Stimulated activated naive B cell treated with anti-CD40 and anti-IgM and Interleukin-4, amounts not matched to agents 10 μg/mL and 1 μg/mL and 100 μg/mL, for 72 hours (primary cell): ENCODE measurements around the gene ZBTB7B.
A peak's percentile ranks its signal among the peaks of the same experiment; 100 is the strongest.

Experiments
- ATAC-seq, 2 donors: fragments of 150-1000 bp; cut with Tn5 transposase; replicated peaks; 2 replicates each; pipeline ENCODE4 v1.10.0; 2021; ENCODE audit warnings: moderate library complexity in 1 of 2
- DNase-seq: peaks from one replicate; pipeline ENCODE4 v3.0.0; 2021
- H3K27ac Mint-ChIP-seq: one replicate; pipeline ENCODE4 v1.8.0; 2022; ENCODE audit warnings: mild to moderate bottlenecking, mixed read lengths
- H3K27me3 Mint-ChIP-seq, 2 donors: one replicate each; pipeline ENCODE4 v1.8.0; 2022; ENCODE audit warnings: mixed read lengths in 2 of 2
- H3K36me3 Mint-ChIP-seq, 2 donors: one replicate each; pipeline ENCODE4 v1.8.0; 2022; ENCODE audit warnings: mixed read lengths in 2 of 2, mild to moderate bottlenecking in 1 of 2
- H3K4me1 Mint-ChIP-seq, 2 donors: one replicate each; pipeline ENCODE4 v1.8.0; 2022; ENCODE audit warnings: mixed read lengths in 2 of 2, mild to moderate bottlenecking in 1 of 2
- H3K4me3 Mint-ChIP-seq, 2 donors: one replicate each; pipeline ENCODE4 v1.8.0; 2022; ENCODE audit warnings: mild to moderate bottlenecking in 2 of 2, mixed read lengths in 2 of 2, moderate library complexity in 1 of 2
- H3K9me3 Mint-ChIP-seq, 2 donors: one replicate each; pipeline ENCODE4 v1.8.0; 2022; ENCODE audit warnings: mixed read lengths in 2 of 2, mild to moderate bottlenecking in 1 of 2

Gene ZBTB7B

DNA sequence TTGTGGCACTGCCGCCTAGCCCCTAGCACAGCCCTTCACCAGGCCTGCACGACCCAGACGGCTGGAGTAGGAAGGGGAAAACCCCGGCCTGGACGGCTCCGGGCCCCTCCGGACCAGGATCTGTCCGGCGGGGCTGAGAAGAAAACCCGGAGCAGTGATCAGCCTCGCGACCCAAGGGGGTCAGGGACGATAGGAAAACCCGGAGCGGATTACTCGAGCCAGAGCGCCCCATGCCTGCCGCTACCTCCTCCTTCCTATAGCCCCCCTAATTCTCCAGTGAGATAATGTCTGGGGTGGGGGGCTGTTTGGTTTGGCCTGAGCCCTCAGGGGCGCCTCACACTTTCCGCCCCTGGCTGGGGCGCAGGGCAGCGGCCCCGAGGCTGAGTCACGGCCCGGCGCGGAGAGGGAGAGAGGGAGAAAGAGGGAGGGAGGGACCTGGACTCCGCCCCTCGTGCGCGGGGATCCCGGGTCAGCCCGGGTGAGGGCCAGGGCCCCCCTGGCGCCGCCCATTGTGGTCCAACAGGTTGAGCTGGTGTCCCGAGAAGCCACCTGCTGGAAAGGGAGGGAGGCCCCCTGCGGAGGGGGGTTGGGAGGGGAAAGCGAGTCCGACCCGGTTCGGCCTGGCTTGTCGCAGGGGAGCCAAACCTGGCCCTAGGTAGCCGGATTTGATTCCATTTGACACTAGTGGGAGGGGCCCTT lies 1.7 kb upstream of the ZBTB7B start:
- Mint-ChIP-seq H3K4me1 (peaks cover 36 to 69% of the 10 kb centered on the region in 2 donors), H3K27ac (peak overlapping the region; percentile 99), H3K36me3 (peaks cover 3% of the 10 kb centered on the region in 2 donors), H3K27me3 (no peaks in the 10 kb centered on the region), H3K9me3 (no peaks in the 10 kb centered on the region), H3K4me3 (peak overlapping the region; percentile 97 to 98)
- peak; percentile 87 for DNase-seq
- peak; percentile 45 to 50 for ATAC-seq

GRCh38 chr1:155001425-155001674 lies 1.3 kb upstream of the ZBTB7B start:
- Mint-ChIP-seq H3K27ac (peak overlapping the region; percentile 99), H3K9me3 (no peaks in the 10 kb centered on the region), H3K36me3 (peaks cover 3 to 6% of the 10 kb centered on the region in 2 donors), H3K27me3 (no peaks in the 10 kb centered on the region), H3K4me1 (peaks cover 36 to 69% of the 10 kb centered on the region in 2 donors), H3K4me3 (peak overlapping the region; percentile 97 to 98)
- ATAC-seq: no peak
- DNase-seq: no peak

DNA sequence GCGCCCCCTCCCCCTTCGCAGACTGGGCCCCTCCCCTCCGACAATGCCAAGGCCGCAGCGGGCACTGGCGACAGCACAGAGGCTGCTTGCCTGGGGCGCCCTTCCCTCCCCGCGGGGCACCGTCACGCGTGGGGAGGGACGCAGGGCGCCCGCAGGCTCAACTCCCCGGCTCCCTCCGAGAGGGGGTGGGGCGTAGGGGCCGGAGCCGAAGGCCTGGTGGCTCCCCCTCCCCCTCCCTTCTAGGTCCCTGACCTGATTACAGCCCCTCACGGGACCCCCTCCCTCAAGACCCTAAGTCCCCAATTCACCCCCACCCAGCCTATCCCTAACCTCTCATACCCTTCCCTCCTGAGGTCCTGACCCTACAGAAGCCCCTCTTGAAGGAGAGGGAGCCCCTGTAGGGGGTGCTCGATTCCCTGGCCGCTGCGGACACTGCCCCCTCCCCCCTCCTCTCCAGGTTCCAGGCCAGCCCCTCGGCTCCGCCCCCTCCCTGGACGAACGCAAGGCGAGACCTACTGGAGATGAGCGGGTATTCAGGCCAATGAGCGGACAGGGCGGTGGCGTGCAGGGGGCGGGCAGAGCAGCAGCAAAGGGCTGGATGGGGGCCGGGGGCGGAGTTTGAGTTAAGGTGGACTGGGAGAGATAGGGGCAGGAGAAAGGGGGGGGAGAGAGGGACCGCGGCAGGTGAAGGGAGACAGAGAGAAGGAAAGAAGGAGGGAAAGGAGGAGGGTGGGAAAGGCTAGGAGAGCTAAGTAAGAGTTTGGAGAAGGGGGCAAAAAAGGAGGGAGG lies 733 bp upstream of the ZBTB7B start:
- no peaks in the 10 kb centered on the region for H3K9me3 Mint-ChIP-seq
- no peaks in the 10 kb centered on the region for H3K27me3 Mint-ChIP-seq
- H3K27ac Mint-ChIP-seq: peak overlapping the region; percentile 99
- peak; percentile 98 for DNase-seq
- H3K4me3 Mint-ChIP-seq: peak overlapping the region; percentile 97 to 98
- peak; percentile 65 to 73 for ATAC-seq
- peaks cover 42 to 72% of the 10 kb centered on the region in 2 donors for H3K4me1 Mint-ChIP-seq
- H3K36me3 Mint-ChIP-seq: peaks cover 3 to 11% of the 10 kb centered on the region in 2 donors

DNA sequence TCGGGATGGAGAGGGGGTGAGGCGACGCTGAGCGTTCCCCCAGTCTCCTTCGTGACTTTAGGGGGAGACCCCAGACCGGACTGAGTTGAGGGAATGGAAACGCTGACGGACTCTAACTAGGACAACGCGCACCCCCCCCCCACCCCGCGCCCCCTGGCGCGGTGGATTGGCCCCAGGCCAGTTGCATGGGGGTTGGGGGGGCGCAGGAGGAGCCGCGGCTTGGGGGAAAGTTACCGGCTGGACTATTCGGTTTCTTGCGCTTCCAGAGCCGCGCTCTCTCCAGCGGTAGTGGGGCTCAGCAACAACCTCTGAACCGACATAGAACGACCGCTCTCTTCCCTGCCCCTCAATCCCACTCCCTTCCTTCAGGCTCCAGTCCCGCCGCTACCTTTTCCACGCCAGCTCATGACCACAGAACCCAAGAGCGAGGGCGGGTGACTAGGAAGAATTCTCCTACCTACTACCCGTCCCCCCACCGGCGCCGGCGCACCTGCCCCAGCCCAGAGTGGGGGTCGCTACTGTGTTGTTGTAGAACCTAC lies 694 bp downstream of the ZBTB7B start:
- Mint-ChIP-seq H3K27ac (peak overlapping the region; percentile 94), H3K4me1 (peaks cover 40 to 73% of the 10 kb centered on the region in 2 donors), H3K36me3 (peaks cover 3 to 14% of the 10 kb centered on the region in 2 donors), H3K9me3 (no peaks in the 10 kb centered on the region), H3K4me3 (peak overlapping the region; percentile 93 to 97), H3K27me3 (no peaks in the 10 kb centered on the region)
- DNase-seq: no peak
- no peak for ATAC-seq

GRCh38 chr1:155003766-155004351 lies 1.3 kb downstream of the ZBTB7B start:
- peak overlapping the region; percentile 94 for H3K27ac Mint-ChIP-seq
- DNase-seq (no peak), ATAC-seq (no peak)
- peak overlapping the region; percentile 93 to 97 for H3K4me3 Mint-ChIP-seq
- peaks cover 4 to 18% of the 10 kb centered on the region in 2 donors for H3K36me3 Mint-ChIP-seq
- H3K4me1 Mint-ChIP-seq: peaks cover 42 to 74% of the 10 kb centered on the region in 2 donors
- no peaks in the 10 kb centered on the region for H3K27me3 Mint-ChIP-seq
- no peaks in the 10 kb centered on the region for H3K9me3 Mint-ChIP-seq

DNA sequence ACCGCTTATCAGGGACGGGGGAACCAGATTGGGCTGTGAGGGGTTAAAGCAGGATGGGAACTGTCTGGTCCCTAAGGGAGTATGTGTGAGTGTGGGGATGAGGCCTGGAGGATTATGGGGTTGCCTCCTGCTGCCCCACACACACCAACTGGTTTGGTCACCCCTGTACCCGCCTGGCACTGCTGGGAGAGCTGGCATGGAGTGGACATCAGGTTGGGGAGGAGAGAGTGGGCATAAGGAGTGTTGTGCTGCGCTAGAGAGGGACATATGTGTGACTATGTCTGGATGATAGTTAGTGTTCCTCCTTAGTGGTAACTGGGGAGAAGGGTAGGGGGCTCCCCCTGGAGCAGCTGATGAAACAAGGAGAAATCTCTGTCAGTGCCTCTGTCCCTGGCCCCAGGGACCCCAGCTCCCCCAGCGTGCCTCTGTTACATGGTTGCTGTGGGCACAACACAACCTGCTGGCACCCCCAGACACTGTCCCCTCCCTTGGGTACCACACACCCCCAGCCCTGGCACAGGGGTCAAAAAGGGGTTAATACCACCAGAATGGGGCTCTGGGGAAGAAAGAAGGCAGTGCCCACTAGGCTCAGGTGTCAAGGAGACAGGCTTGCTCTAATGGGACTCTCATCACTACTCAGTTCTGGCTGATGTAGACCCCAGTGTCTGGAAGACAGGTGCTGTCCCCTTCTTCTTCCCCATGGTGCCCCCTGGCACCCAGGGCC lies 1.9 kb downstream of the ZBTB7B start:
- H3K27ac Mint-ChIP-seq: peak overlapping the region; percentile 94
- H3K27me3 Mint-ChIP-seq: no peaks in the 10 kb centered on the region
- H3K36me3 Mint-ChIP-seq: peaks cover 7 to 22% of the 10 kb centered on the region in 2 donors
- DNase-seq (no peak), ATAC-seq (no peak)
- H3K4me1 Mint-ChIP-seq: peaks cover 43 to 76% of the 10 kb centered on the region in 2 donors
- peak overlapping the region; percentile 93 to 97 for H3K4me3 Mint-ChIP-seq
- H3K9me3 Mint-ChIP-seq: no peaks in the 10 kb centered on the region

GRCh38 chr1:155005076-155006011 lies 2.7 kb downstream of the ZBTB7B start:
- DNase-seq (no peak), ATAC-seq (no peak)
- H3K9me3 Mint-ChIP-seq: no peaks in the 10 kb centered on the region
- H3K36me3 Mint-ChIP-seq: peaks cover 11 to 30% of the 10 kb centered on the region in 2 donors
- H3K4me3 Mint-ChIP-seq: peak overlapping the region; percentile 53
- H3K27me3 Mint-ChIP-seq: no peaks in the 10 kb centered on the region
- peak overlapping the region; percentile 94 for H3K27ac Mint-ChIP-seq
- H3K4me1 Mint-ChIP-seq: peaks cover 49 to 76% of the 10 kb centered on the region in 2 donors

- H3K4me1 Mint-ChIP-seq: peaks cover 56 to 83% of the 10 kb centered on the region in 2 donors
Measured at GRCh38 chr1:155006601-155007101, 4.0 kb downstream of the ZBTB7B start.

DNA sequence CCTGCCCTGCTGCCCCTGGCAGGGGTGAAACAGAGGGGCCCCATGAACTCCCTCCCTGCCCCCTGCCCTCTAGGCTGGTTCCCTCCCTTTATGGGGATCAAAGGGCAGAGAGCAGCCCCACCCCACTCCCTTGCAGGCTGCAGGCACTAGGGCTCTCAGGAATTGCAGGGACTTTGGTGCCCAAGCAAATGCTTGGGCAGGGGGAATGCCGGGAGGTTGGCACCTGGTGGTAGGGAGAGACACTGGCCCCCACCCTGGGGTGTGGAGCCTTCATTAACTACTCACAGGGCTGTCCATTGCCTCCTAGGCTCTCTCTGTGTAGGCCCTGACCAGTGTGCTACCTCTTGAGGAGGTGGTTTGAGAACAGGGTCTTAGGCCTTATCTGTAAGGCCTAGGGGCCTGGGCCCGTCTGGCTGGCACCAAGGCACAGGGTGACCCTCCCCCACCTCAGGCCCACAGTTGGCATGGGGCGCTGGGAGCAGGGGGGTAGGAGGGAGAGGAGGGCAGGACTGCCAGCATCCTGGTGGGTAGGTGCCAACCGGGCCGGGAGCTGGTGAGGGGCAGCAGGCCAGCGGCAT lies 4.7 kb downstream of the ZBTB7B start:
- Mint-ChIP-seq H3K27ac (no peak overlapping the region), H3K9me3 (no peaks in the 10 kb centered on the region), H3K4me1 (peaks cover 60 to 90% of the 10 kb centered on the region in 2 donors), H3K27me3 (no peaks in the 10 kb centered on the region), H3K36me3 (peaks cover 11 to 34% of the 10 kb centered on the region in 2 donors), H3K4me3 (no peak overlapping the region)
- DNase-seq: no peak
- ATAC-seq: no peak

More at GRCh38 chr1:155006601-155007101, 4.0 kb downstream of the ZBTB7B start:
- Mint-ChIP-seq H3K27me3 (no peaks in the 10 kb centered on the region), H3K36me3 (peaks cover 11 to 34% of the 10 kb centered on the region in 2 donors), H3K27ac (peak overlapping the region; percentile 91), H3K4me3 (peak overlapping the region; percentile 69 to 73), H3K9me3 (no peaks in the 10 kb centered on the region)
- peak; percentile 50 for DNase-seq
- peak; percentile 54 to 61 for ATAC-seq

- peak overlapping the region; percentile 27 to 54 for H3K4me3 Mint-ChIP-seq
- H3K9me3 Mint-ChIP-seq: no peaks in the 10 kb centered on the region
- peaks cover 68 to 99% of the 10 kb centered on the region in 2 donors for H3K4me1 Mint-ChIP-seq
- no peak for ATAC-seq
- H3K36me3 Mint-ChIP-seq: peaks cover 11 to 40% of the 10 kb centered on the region in 2 donors
- no peak for DNase-seq
- no peaks in the 10 kb centered on the region for H3K27me3 Mint-ChIP-seq
- H3K27ac Mint-ChIP-seq: peak overlapping the region; percentile 81
Measured at GRCh38 chr1:155008015-155008941, 5.7 kb downstream of the ZBTB7B start.

DNA sequence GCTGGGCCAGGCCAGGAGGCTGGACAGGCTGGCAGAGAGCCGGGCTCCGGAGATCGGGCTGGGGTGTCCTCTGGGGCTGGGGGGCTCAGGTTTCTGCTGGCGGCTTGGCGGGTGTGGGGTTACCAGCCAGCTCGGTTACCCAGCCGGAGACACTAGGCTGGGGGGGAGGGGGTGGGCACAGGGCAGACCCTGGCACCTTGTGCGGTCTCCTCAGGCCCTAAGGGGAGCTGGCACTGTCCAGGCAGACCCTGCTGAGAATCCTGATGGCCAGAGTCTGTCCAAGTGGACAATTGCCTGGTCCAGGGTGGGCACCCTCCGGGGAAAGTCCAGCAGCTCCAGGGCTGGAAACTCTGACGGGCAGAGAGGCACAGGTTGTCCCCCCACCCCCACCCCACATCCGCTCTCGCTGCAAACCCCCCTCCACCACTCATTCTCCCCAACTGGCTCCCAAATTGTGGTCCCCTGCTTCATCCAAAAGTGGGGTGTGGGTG lies 6.7 kb downstream of the ZBTB7B start:
- Mint-ChIP-seq H3K36me3 (peaks cover 8 to 38% of the 10 kb centered on the region in 2 donors), H3K9me3 (no peaks in the 10 kb centered on the region), H3K27ac (peak overlapping the region; percentile 89), H3K4me3 (peak overlapping the region; percentile 54 to 74), H3K4me1 (peaks cover 70 to 99% of the 10 kb centered on the region in 2 donors), H3K27me3 (no peaks in the 10 kb centered on the region)
- ATAC-seq (no peak), DNase-seq (no peak)

- H3K27ac Mint-ChIP-seq: peak overlapping the region; percentile 89
- no peaks in the 10 kb centered on the region for H3K27me3 Mint-ChIP-seq
- peaks cover 66 to 98% of the 10 kb centered on the region in 2 donors for H3K4me1 Mint-ChIP-seq
- no peaks in the 10 kb centered on the region for H3K9me3 Mint-ChIP-seq
- H3K36me3 Mint-ChIP-seq: peaks cover 8 to 38% of the 10 kb centered on the region in 2 donors
- peak overlapping the region in 1 of 2 donors; percentile 74 for H3K4me3 Mint-ChIP-seq
- DNase-seq (no peak), ATAC-seq (no peak)
Measured at GRCh38 chr1:155009742-155010141, 7.1 kb downstream of the ZBTB7B start.
